OCI-LY3 (cell line): ENCODE results near the gene CFAP410.
"Not testable (repeated sequence)": the region's sequence is repeated elsewhere in the genome, so short reads cannot be mapped to it uniquely, and the experiment has no call there.

Experiments
- H2AFZ ChIP-seq: fragments of 200-600, 300-600 bp; shearing (Covaris generic); 2 replicates; pipeline ENCODE4 v1.6.0; 2014; ENCODE audit warnings: antibody characterized with exemption, low read depth, low read length
- H3K27ac ChIP-seq: fragments of 200-600, 300-600 bp; sonication (generic); 2 replicates; pipeline ENCODE4 v1.5.1; 2014; ENCODE audit warnings: mild to moderate bottlenecking, low read length, moderate library complexity, mixed read lengths
- H3K27me3 ChIP-seq: fragments of 200-600, 300-600 bp; sonication (generic); 2 replicates; pipeline ENCODE4 v1.6.1; 2014; ENCODE audit warnings: low read depth, low read length, mixed read lengths
- H3K36me3 ChIP-seq: fragments of 200-600, 300-600 bp; sonication (generic); replicated peaks from 2 replicates; pipeline ENCODE3; 2014; ENCODE audit warnings: low read depth, low read length, mixed read lengths
- H3K4me1 ChIP-seq: fragments of 300-600, 200-600 bp; sonication (generic); 2 replicates; pipeline ENCODE4 v1.6.1; 2014; ENCODE audit warnings: low read length, mixed read lengths
- H3K4me2 ChIP-seq: fragments of 200-600, 300-600 bp; sonication (generic); 2 replicates; pipeline ENCODE4 v1.6.1; 2014; ENCODE audit warnings: low read length, mixed read lengths
- H3K4me3 ChIP-seq: fragments of 300-600, 200-600 bp; sonication (generic); 2 replicates; pipeline ENCODE4 v1.5.1; 2014; ENCODE audit warnings: antibody characterized with exemption, mild to moderate bottlenecking, low read length, moderate library complexity
- H3K79me2 ChIP-seq: fragments of 300-600, 200-600 bp; shearing (Covaris generic); 2 replicates; pipeline ENCODE4 v1.6.1; 2014; ENCODE audit warnings: mild to moderate bottlenecking, low read length, mixed read lengths
- H3K9ac ChIP-seq: fragments of 300-600, 200-600 bp; shearing (Covaris generic); 2 replicates; pipeline ENCODE4 v1.6.0; 2014; ENCODE audit warnings: mild to moderate bottlenecking, low read length, moderate library complexity
- H3K9me3 ChIP-seq: fragments of 200-600, 300-600 bp; shearing (Covaris generic); 2 replicates; pipeline ENCODE4 v1.6.1; 2014; ENCODE audit warnings: low read length, mixed read lengths; ENCODE audit not compliant: insufficient read depth
- H4K20me1 ChIP-seq: fragments of 200-600, 300-600 bp; sonication (generic); 2 replicates; pipeline ENCODE4 v1.6.1; 2016; ENCODE audit warnings: low read length, mixed read lengths; ENCODE audit not compliant: insufficient read depth
- EZH2phosphoT487 ChIP-seq: fragments of 200-600 bp; shearing (Covaris generic); IDR thresholded peaks from 2 replicates; pipeline ENCODE4 v1.6.1; 2018; ENCODE audit warnings: antibody characterized with exemption, mixed run types, low read depth
- TF ChIP-seq, protein P1 (sequence below): fragments of 200-600, 300-600 bp; sonication (generic); IDR thresholded peaks from 2 replicates; pipeline ENCODE4 v1.5.1; 2014; ENCODE audit warnings: antibody characterized with exemption, low read length, low read depth

The CFAP410 gene

DNA sequence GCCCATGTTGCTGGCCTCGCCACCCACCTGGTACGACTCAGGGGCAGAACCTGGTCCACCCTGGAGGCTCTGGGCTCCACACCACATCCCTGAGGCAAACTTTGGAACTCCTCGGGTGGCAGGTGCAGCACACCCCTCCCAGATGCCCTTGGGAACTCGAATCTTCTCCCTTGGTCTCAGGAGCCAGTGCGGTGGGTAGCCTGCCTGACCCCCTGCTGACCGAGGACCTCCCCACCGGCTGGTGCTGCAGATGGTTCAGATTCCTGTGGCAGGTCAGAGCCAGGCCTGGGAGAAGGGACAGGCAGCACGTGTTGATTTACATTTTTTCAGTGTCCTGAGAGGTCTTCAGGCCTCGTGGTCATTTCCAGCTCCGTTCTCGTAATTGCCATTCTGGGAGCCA, 6.3 kb upstream of the CFAP410 start:
- H3K27me3 ChIP-seq: no peaks in the 10 kb centered on the region
- no peak overlapping the region for H3K27ac ChIP-seq
- TF ChIP-seq EZH2phosphoT487: no peak
- TF ChIP-seq, protein P1, sequence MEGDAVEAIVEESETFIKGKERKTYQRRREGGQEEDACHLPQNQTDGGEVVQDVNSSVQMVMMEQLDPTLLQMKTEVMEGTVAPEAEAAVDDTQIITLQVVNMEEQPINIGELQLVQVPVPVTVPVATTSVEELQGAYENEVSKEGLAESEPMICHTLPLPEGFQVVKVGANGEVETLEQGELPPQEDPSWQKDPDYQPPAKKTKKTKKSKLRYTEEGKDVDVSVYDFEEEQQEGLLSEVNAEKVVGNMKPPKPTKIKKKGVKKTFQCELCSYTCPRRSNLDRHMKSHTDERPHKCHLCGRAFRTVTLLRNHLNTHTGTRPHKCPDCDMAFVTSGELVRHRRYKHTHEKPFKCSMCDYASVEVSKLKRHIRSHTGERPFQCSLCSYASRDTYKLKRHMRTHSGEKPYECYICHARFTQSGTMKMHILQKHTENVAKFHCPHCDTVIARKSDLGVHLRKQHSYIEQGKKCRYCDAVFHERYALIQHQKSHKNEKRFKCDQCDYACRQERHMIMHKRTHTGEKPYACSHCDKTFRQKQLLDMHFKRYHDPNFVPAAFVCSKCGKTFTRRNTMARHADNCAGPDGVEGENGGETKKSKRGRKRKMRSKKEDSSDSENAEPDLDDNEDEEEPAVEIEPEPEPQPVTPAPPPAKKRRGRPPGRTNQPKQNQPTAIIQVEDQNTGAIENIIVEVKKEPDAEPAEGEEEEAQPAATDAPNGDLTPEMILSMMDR: no peak
- no peak overlapping the region for H3K9ac ChIP-seq
- no peaks in the 10 kb centered on the region for H3K9me3 ChIP-seq
- no peak overlapping the region for H3K4me2 ChIP-seq
- no peaks in the 10 kb centered on the region for H3K36me3 ChIP-seq
- no peaks in the 10 kb centered on the region for H4K20me1 ChIP-seq
- no peak overlapping the region for H3K4me3 ChIP-seq
- H3K79me2 ChIP-seq: no peaks in the 10 kb centered on the region
- H3K4me1 ChIP-seq: peaks cover 1% of the 10 kb centered on the region; the same call in 1 of the 2 replicates
- H2AFZ ChIP-seq: no peak overlapping the region

DNA sequence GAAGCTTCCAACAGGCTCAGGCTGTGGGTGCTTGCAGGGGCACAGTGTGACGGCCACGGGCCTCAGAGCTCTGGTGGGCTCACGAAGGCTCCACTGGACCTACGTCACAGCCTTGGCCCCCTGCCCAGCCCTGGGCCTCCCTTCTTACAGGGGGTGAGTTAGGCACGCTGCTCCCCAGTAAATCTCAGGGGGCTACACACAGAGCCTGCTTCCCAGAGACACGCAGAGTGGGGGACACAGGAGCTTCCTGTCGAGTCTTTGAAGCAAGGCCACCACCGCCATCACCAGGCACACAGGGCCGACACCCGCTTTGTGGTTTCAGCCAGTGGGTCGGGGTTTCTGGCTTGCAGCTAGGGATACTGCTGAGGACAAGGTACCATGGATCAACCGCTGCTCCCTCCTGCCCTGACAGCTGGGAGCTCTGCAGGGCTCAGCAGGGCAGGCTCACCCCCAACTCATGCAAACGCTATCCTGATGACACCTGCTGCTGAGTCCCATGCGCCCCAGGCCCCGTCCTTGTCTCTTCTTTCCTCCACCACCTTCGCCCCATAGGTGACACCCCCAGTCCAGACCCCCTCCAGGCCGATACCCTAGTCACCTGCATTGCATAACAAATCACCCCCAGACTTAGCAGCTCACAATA, 5.5 kb upstream of the CFAP410 start:
- Histone ChIP-seq H4K20me1 (no peaks in the 10 kb centered on the region), H3K9ac (no peak overlapping the region), H3K4me1 (peaks cover 8% of the 10 kb centered on the region), H3K79me2 (no peaks in the 10 kb centered on the region), H3K4me3 (no peak overlapping the region), H3K4me2 (no peak overlapping the region), H3K27ac (no peak overlapping the region), H2AFZ (no peak overlapping the region), H3K9me3 (no peaks in the 10 kb centered on the region), H3K36me3 (no peaks in the 10 kb centered on the region), H3K27me3 (no peaks in the 10 kb centered on the region)
- TF ChIP-seq, protein P1: no peak
- no peak for TF ChIP-seq EZH2phosphoT487

DNA sequence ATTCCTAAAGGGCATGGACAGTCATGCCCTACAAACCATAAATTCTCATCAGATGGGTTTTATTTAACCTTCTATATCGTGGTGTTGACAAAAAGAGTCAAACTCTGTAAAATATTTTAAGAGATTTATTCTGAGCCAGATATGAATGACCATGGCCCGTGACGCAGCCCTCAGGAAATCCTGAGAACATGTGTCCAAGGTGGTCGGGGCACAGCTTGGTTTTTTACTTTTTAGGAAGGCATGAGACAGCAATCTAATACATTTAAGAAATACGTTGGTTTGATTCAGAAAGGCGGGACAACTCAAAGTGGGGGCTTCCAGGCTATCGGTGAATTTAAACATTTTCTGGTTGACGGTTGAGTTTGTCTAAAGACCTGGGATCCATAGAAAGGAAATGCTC, 3.8 kb upstream of the CFAP410 start:
- not testable (repeated sequence) for H3K4me2 ChIP-seq, H3K9me3 ChIP-seq, H4K20me1 ChIP-seq, H3K9ac ChIP-seq, H3K4me3 ChIP-seq, H3K27me3 ChIP-seq, H2AFZ ChIP-seq, H3K27ac ChIP-seq, H3K79me2 ChIP-seq, H3K36me3 ChIP-seq
- peaks cover 12% of the 10 kb centered on the region for H3K4me1 ChIP-seq

DNA sequence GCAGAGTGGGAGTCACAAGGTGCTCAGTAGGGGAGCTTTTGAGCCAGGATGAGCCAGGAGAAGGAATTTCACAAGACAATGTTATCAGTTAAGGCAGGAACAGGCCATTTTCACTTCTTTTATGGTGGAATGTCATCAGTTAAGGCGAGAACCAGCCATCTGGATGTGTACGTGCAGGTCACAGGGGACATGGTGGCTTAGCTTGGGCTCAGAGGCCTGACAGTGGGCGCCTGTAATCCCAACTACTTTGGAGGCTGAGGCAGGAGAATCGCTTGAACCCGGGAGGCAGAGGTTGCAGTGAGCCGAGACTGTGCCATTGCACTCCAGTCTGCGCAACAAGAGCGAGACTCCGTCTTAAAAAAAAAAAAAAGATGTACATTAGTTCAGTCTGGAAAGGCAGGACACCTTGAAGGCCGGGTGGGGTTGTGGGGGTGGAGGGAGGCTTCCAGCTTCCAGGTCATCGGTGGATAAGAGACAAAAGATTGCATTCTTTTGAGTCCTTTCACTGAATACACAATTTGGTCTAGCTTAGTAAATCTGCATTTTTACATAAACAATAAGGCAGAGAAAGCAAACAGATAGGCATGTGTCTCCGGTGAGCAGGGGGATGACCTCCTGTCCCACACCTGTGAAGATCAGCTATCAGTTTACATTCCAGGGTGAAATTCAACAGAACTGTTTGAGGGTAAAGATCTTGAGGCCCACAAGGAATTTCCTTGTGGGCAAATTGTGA, 2.7 kb upstream of the CFAP410 start:
- not testable (repeated sequence) for H3K4me3 ChIP-seq, H3K79me2 ChIP-seq, H4K20me1 ChIP-seq, H3K4me2 ChIP-seq, H3K27ac ChIP-seq, H3K27me3 ChIP-seq, H3K36me3 ChIP-seq, H3K9me3 ChIP-seq, H3K9ac ChIP-seq, H2AFZ ChIP-seq
- peaks cover 12% of the 10 kb centered on the region for H3K4me1 ChIP-seq
